IMR-90 (cell line): ENCODE measurements around the gene C22orf39. TPM values are rescaled to one million over a fixed set of nuclear protein-coding genes. Genes with fewer than 3 reads are reported as not detected.

Experiments used
- ATAC-seq: fragments of 200-7000 bp; cut with Tn5 transposase; 2 replicates; pipeline ENCODE4 v1.9.1; 2020; ENCODE audit warnings: low read depth, mild to moderate bottlenecking, moderate library complexity
- BruUV-seq: library from RNA; stranded (reverse); fragments of 400-500 nt; replicated peaks from 2 replicates; lab custom pipeline; 2021; lab: Mats Ljungman, UMichigan
- CTCF ChIA-PET: fragments of 300-600 bp; formaldehyde crosslinking; extraction: SDS; loops from one replicate; lab custom pipeline; 2021; ENCODE audit warnings: antibody characterized with exemption; lab: Yijun Ruan, JAX
- POLR2A ChIA-PET: fragments of 300-600 bp; sonication (Branson Sonifier 250); formaldehyde crosslinking; loops from one replicate; lab custom pipeline; 2022; ENCODE audit warnings: antibody characterized with exemption; ENCODE audit not compliant: unreplicated experiment; lab: Charles Lee
- DNase-seq: peaks from one replicate; pipeline ENCODE4 v3.0.0; 2013
- H2AFZ ChIP-seq: replicated peaks from 2 replicates; pipeline ENCODE3; 2013; ENCODE audit warnings: low read length, mild to moderate bottlenecking; ENCODE audit not compliant: poor library complexity
- H2AK5ac ChIP-seq: 2 replicates; pipeline ENCODE4 v1.6.1; 2013; ENCODE audit warnings: low read depth, low read length, inconsistent platforms
- H2AK9ac ChIP-seq: replicated peaks from 2 replicates; pipeline ENCODE3; 2013; ENCODE audit warnings: mild to moderate bottlenecking, low read depth, low read length, moderate library complexity; ENCODE audit not compliant: poor library complexity
- H2BK120ac ChIP-seq: 2 replicates; pipeline ENCODE4 v1.6.1; 2013; ENCODE audit warnings: low read depth, low read length, inconsistent platforms
- H2BK15ac ChIP-seq: 3 replicates; pipeline ENCODE4 v1.6.1; 2013; ENCODE audit warnings: low read depth, low read length, inconsistent platforms
- H2BK20ac ChIP-seq: 2 replicates; pipeline ENCODE4 v1.6.1; 2013; ENCODE audit warnings: low read depth, mild to moderate bottlenecking, inconsistent platforms, low read length, moderate library complexity
- H2BK5ac ChIP-seq: 2 replicates; pipeline ENCODE4 v1.6.1; 2013; ENCODE audit warnings: mild to moderate bottlenecking, low read depth, low read length, inconsistent platforms; ENCODE audit not compliant: poor library complexity, severe bottlenecking
- H3K14ac ChIP-seq: replicated peaks from 2 replicates; pipeline ENCODE4 v1.6.1; 2013; ENCODE audit warnings: low read depth, low read length, inconsistent platforms
- H3K18ac ChIP-seq: 2 replicates; pipeline ENCODE4 v1.6.1; 2013; ENCODE audit warnings: low read depth, low read length, control low read depth
- H3K23ac ChIP-seq: 2 replicates; pipeline ENCODE4 v1.6.1; 2013; ENCODE audit warnings: low read depth, low read length, inconsistent platforms
- H3K27ac ChIP-seq: 2 replicates; pipeline ENCODE4 v1.5.1; 2013; ENCODE audit warnings: mild to moderate bottlenecking, control low read depth, low read length; ENCODE audit not compliant: insufficient read depth
- H3K27me3 ChIP-seq: 2 replicates; pipeline ENCODE4 v1.6.1; 2013; ENCODE audit warnings: low read length; ENCODE audit not compliant: control insufficient read depth, insufficient read depth
- H3K36me3 ChIP-seq: 2 replicates; pipeline ENCODE4 v1.6.1; 2013; ENCODE audit warnings: low read length, mixed read lengths; ENCODE audit not compliant: control insufficient read depth, insufficient read depth
- H3K4ac ChIP-seq: 2 replicates; pipeline ENCODE4 v1.6.1; 2013; ENCODE audit warnings: low read depth, low read length, inconsistent platforms
- H3K4me1 ChIP-seq: 2 replicates; pipeline ENCODE4 v1.6.1; 2013; ENCODE audit warnings: low read length, mixed read lengths; ENCODE audit not compliant: control insufficient read depth, insufficient read depth
- H3K4me2 ChIP-seq: 2 replicates; pipeline ENCODE4 v1.6.1; 2013; ENCODE audit warnings: low read depth, mild to moderate bottlenecking, control low read depth, low read length, moderate library complexity
- H3K4me3 ChIP-seq: 2 replicates; pipeline ENCODE4 v1.5.1; 2013; ENCODE audit warnings: low read depth, mild to moderate bottlenecking, control low read depth, low read length, moderate library complexity; ENCODE audit not compliant: insufficient read depth
- H3K56ac ChIP-seq: 2 replicates; pipeline ENCODE4 v1.6.1; 2013; ENCODE audit warnings: low read length, inconsistent platforms; ENCODE audit not compliant: insufficient read depth; ENCODE audit errors: extremely low read depth
- H3K79me1 ChIP-seq, 2 experiments: 2 replicates each; pipeline ENCODE4 v1.6.1; 2013; ENCODE audit warnings: low read length in 2 of 2, inconsistent platforms in 1 of 2, low read depth in 1 of 2
- H3K9ac ChIP-seq: 2 replicates; pipeline ENCODE4 v1.6.1; 2013; ENCODE audit warnings: low read depth, low read length, control low read depth
- H3K9me1 ChIP-seq: 2 replicates; pipeline ENCODE4 v1.6.1; 2013; ENCODE audit warnings: low read length, inconsistent platforms; ENCODE audit not compliant: insufficient read depth
- H3K9me3 ChIP-seq: 2 replicates; pipeline ENCODE4 v1.6.1; 2013; ENCODE audit warnings: low read length; ENCODE audit not compliant: control insufficient read depth, insufficient read depth
- H4K20me1 ChIP-seq: 2 replicates; pipeline ENCODE4 v1.6.1; 2013; ENCODE audit warnings: low read length, inconsistent platforms; ENCODE audit not compliant: insufficient read depth
- H4K5ac ChIP-seq: 2 replicates; pipeline ENCODE4 v1.6.1; 2013; ENCODE audit warnings: mild to moderate bottlenecking, low read depth, low read length, control low read depth
- H4K8ac ChIP-seq, 2 experiments: 2 replicates each; pipeline ENCODE4 v1.6.1; 2013; ENCODE audit warnings: low read depth in 2 of 2, low read length in 2 of 2, control low read depth in 1 of 2, inconsistent platforms in 1 of 2
- H4K91ac ChIP-seq: 2 replicates; pipeline ENCODE4 v1.6.1; 2013; ENCODE audit warnings: low read depth, low read length, inconsistent platforms; ENCODE audit not compliant: insufficient read depth
- BHLHE40 ChIP-seq: fragments of 150-350 bp; IDR thresholded peaks from 2 replicates; pipeline ENCODE4 v1.6.1; 2016; ENCODE audit warnings: mild to moderate bottlenecking, low read depth, low read length
- CEBPB ChIP-seq: IDR thresholded peaks from 2 replicates; pipeline ENCODE4 v1.6.1; 2012; ENCODE audit warnings: low read depth, low read length, improper control_type of control experiment
- CHD1 ChIP-seq: IDR thresholded peaks from 2 replicates; pipeline ENCODE4 v1.6.1; 2012; ENCODE audit warnings: low read depth, low read length, improper control_type of control experiment
- ELK1 ChIP-seq: fragments of 150-350 bp; IDR thresholded peaks from 2 replicates; pipeline ENCODE4 v1.6.1; 2016; ENCODE audit warnings: low read depth, mild to moderate bottlenecking, low read length, moderate library complexity, borderline replicate concordance
- FOS ChIP-seq: fragments of 150-350 bp; IDR thresholded peaks from 2 replicates; pipeline ENCODE4 v1.6.1; 2016; ENCODE audit warnings: low read depth, low read length
- MAZ ChIP-seq: IDR thresholded peaks from 2 replicates; pipeline ENCODE4 v1.6.1; 2012; ENCODE audit warnings: low read depth, mild to moderate bottlenecking, low read length, improper control_type of control experiment, moderate library complexity, borderline replicate concordance
- MXI1 ChIP-seq: IDR thresholded peaks from 2 replicates; pipeline ENCODE4 v1.6.1; 2012; ENCODE audit warnings: low read depth, mild to moderate bottlenecking, low read length, moderate library complexity, borderline replicate concordance
- NFE2L2 ChIP-seq: fragments of 150-350 bp; IDR thresholded peaks from 2 replicates; pipeline ENCODE4 v1.6.1; 2016; ENCODE audit warnings: low read depth, mild to moderate bottlenecking, low read length
- RAD21 ChIP-seq: IDR thresholded peaks from 2 replicates; pipeline ENCODE4 v1.6.1; 2012; ENCODE audit warnings: low read length, improper control_type of control experiment
- RCOR1 ChIP-seq: IDR thresholded peaks from 2 replicates; pipeline ENCODE4 v1.6.1; 2012; ENCODE audit warnings: mild to moderate bottlenecking, low read length, improper control_type of control experiment; ENCODE audit not compliant: insufficient replicate concordance
- RFX5 ChIP-seq: IDR thresholded peaks from 2 replicates; pipeline ENCODE4 v1.8.0; 2012; ENCODE audit warnings: low read depth, mild to moderate bottlenecking, low read length, moderate library complexity
- SMC3 ChIP-seq: fragments of 150-350 bp; IDR thresholded peaks from 2 replicates; pipeline ENCODE4 v1.6.1; 2016; ENCODE audit warnings: low read depth, mild to moderate bottlenecking, antibody characterized with exemption, low read length, moderate library complexity
- USF2 ChIP-seq: fragments of 150-350 bp; IDR thresholded peaks from 2 replicates; pipeline ENCODE4 v1.6.1; 2017; ENCODE audit warnings: mild to moderate bottlenecking, antibody characterized with exemption, low read length, low read depth
- WGBS, 2 experiments: methylation state at CpG; one replicate each; pipeline versions ENCODE4 v1.1.5 to v1.1.7; 2013; ENCODE audit warnings: missing lambda C conversion rate in 2 of 2; ENCODE audit not compliant: insufficient read length in 1 of 2; ENCODE audit errors: extremely low coverage in 2 of 2; 5-methylcytosine and 5-hydroxymethylcytosine counted together
- dilution Hi-C: fragments of 300-500 bp; cut with HindIII; formaldehyde crosslinking; loops from one replicate; pipeline ENCODE4 v1.14.3; 2018; ENCODE audit warnings: low sequenced_read_pairs; ENCODE audit not compliant: unreplicated experiment
- in situ Hi-C: fragments of 300-500 bp; cut with MboI; formaldehyde crosslinking; loops from 3 replicates; pipeline ENCODE4 v1.14.3; 2019; ENCODE audit warnings: low sequenced_read_pairs, inconsistent platforms, mixed read lengths
- intact Hi-C: fragments of 100-400 bp; cut with micrococcal nuclease; formaldehyde crosslinking; loops from 2 replicates; pipeline ENCODE4 v1.10.0; 2022
- polyA plus RNA-seq, 3 experiments: library from polyadenylated mRNA; depleted of rRNA; stranded (reverse); fragments of >200 nt; gene quantifications; 2 replicates each; pipeline ENCODE4 v1.2.3, GENCODE V29; 2012; ENCODE audit warnings: low replicate concordance in 1 of 3
- total RNA-seq: library from RNA; depleted of rRNA; stranded (reverse); fragments of >200 nt; gene quantifications from 2 replicates; pipeline ENCODE4 v1.2.3, GENCODE V29; 2012

C22orf39 gene
- total and polyA plus RNA-seq, 2 of the 4 experiments (the other 2 are of a cell fraction): 8.2 to 8.9 TPM

DNA sequence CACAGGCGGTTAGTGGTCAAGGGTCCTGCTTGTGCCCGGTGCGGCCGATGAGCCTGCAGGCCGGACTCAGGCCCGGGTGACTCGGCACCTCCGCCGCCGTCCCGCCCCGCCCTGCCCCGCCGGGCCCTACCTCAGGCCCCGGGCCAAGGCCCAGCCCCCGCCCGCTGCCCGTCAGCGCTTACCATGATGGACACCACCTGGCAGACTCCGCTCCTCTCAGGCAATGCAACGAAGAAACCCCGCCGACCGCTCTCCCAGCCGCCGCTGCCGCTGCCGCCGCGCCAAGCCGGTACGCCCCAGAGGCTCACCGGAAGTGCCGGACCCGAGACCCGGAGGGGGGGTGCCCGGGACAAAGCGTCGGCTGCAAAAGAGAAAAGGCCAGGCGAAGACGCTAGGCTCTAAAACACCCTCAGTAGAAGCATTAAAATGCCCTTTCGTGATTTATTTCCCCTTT is 31.4 kb upstream of the C22orf39 start, which contains the start of gene UFD1 (continued):
- TF ChIP-seq MXI1: no peak

DNA sequence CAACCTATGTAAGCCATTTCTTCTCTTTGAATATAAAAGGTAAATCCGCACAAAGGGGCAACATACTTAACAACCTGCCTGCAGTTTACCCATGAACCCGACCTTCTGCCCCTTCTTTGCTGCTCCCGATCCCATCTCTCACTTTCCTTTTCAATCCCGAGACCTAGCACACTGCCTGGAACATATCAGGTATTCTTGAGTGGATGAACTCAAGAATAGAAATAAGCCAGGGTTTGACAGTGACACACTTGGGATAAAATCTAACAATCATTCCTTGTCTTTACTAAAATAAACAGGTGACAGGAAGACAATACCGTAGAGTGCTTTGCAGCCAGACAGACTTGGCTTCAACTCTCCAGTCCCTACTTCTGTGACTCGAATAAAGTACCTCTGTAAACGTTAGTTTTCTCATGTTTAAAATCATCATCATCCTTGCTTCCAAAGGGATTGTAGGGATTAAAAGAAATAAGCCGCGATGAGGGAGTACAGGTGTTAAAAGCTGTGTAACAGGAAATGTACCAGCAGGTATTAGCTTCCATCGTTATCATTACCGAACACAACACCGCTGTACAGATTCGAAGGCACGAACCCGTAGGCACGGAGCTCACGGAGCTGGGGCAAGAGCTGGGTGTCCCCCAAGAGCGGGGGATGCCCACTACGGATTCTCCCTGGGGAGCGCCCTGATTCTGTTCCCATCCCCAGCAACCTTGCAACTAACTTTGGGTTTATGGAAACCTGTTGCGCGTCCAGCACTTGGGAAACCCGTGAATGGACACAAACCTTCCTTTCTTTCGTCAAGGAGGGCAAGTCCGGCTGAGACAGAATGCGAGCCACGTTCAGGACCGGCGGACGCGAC is 30.8 kb upstream of the C22orf39 start:
- ChIA-PET POLR2A (no interaction called here), CTCF (interaction anchor here (1.3 kb wide), 1 partner anchor 77 kb away, joined by 3 read pairs; no protein-coding TSS in a partner anchor)
- Histone ChIP-seq H2BK20ac (no peak overlapping the region), H2AK9ac (peak overlapping the region; percentile 77), H3K79me1 (peaks cover 24 to 57% of the 10 kb centered on the region in 2 experiments), H4K8ac (peak overlapping the region; percentile 72 to 76; a peak in 3 of 4 replicates), H2BK5ac (peak overlapping the region; percentile 72), H2BK15ac (no peak overlapping the region; the same call in 2 of the 3 replicates), H3K4me3 (peak overlapping the region; percentile 87), H3K56ac (peak overlapping the region; percentile 52), H4K91ac (peak overlapping the region; percentile 85), H3K18ac (peak overlapping the region; percentile 69; the same call in 1 of the 2 replicates), H3K9me3 (no peaks in the 10 kb centered on the region), H4K20me1 (peaks cover 32% of the 10 kb centered on the region), H3K23ac (peak overlapping the region; percentile 89), H3K27me3 (no peaks in the 10 kb centered on the region), H3K14ac (peak overlapping the region; percentile 62), H2AFZ (peak overlapping the region; percentile 97), H3K4ac (peak overlapping the region; percentile 55), H2AK5ac (peak overlapping the region; percentile 83), H3K27ac (peak overlapping the region; percentile 95), H4K5ac (peak overlapping the region; percentile 51; the same call in 1 of the 2 replicates), H3K9ac (peak overlapping the region; percentile 95), H3K4me2 (peak overlapping the region; percentile 99), H3K36me3 (peaks cover 19% of the 10 kb centered on the region), H3K4me1 (no peaks in the 10 kb centered on the region; the same call in none of the 2 replicates), H2BK120ac (no peak overlapping the region), H3K9me1 (no peaks in the 10 kb centered on the region; the same call in 1 of the 2 replicates)
- dilution Hi-C loops: no loop called here
- 0% methylated on average over 15 of the region's 31 CpGs; no CpG with 5 or more reads in 1 of the 2 experiments for WGBS, 2 experiments
- ATAC-seq (no peak), DNase-seq (no peak)
- intact Hi-C loops: loop anchor here (2.0 to 5.0 kb wide), 3 partner anchors 154 to 299 kb away; partner anchors contain the start of genes CLTCL1 and SLC25A1
- in situ Hi-C loops: no loop called here
- BruUV-seq: no TSS peak
- TF ChIP-seq ELK1 (no peak), BHLHE40 (no peak), SMC3 (no peak), NFE2L2 (no peak), MAZ (no peak), MXI1 (no peak), FOS (no peak), USF2 (no peak), RAD21 (no peak), RFX5 (no peak), CEBPB (no peak), RCOR1 (no peak), CHD1 (no peak)
